Measurements from ENCODE around the gene CGNL1. TPM values are rescaled to one million over a fixed set of nuclear protein-coding genes. Genes with fewer than 3 reads are reported as not detected.

The CGNL1 gene
- total RNA-seq, 2 donors from 2014 or later: 82.6 to 98.0 TPM

DNA sequence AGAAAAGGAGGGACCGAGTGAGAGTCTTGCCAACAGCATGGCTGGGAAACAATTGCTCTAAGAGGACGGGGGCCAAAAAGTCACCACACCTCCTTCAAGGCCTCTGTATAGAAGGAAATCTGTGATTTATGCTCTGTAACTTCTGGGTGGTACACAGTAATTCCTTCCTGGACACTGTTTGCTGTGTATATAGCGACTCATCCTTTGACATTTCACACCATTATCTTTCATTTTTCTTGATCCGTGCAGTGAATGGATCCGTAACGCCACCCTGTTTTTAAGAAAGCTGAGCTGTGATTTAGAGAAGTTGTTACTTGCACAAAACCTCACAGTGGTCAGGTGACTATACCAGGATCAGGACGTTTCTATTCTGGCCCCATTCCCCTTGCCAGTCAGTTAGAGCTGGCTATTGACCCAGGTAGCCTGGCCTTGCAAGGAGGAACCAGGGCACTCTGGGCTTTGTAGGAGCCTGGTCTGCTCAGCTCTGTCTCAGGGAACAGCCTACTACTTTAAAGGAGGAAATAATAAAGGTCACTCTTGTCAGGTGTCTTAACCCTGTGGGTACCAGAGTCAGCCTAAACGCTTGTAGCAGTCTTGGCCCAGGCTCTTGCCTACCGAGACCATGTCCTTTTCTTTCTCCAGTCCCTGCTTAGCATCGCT, 128.9 kb downstream of the CGNL1 start:
- H3K9ac ChIP-seq (ENCODE audit: extremely low read depth, low read length, poor library complexity, severe bottlenecking): no peak overlapping the region

DNA sequence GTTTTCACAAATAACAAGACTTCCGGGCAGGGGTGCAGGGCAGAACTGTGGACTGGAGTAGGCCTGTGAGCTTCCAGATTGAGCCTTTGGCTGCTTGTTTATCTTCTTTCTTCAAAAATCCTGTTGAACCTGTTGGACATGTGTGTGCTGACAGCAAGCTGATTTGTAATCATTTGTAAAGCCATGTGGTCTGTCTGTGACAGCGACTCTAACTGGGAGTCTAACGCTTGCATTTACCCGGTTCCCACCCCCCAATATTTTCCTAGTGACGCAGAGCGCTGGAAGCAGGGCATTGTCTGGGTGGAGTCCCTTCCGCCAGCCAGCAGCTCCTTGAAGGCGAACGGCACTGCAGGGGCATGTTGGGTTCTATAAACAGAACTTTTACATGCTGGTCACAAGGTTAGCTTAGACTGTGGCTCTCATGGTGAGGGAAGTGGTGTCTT, 129.7 kb downstream of the CGNL1 start:
- Mint-ChIP-seq H3K4me1 (peaks cover 74% of the 10 kb centered on the region), H3K4me3 (no peak overlapping the region), H3K36me3 (ENCODE audit: low read depth) (peaks cover 14% of the 10 kb centered on the region), H3K9me3 (no peaks in the 10 kb centered on the region), H3K27me3 (ENCODE audit: insufficient read depth) (no peaks in the 10 kb centered on the region), H3K27ac (peak overlapping the region; percentile 7)
- Histone ChIP-seq H3K4me1 (ENCODE audit: control insufficient read depth, insufficient read depth, low read length) (peaks cover 29% of the 10 kb centered on the region), H3K9me3 (ENCODE audit: control insufficient read depth, low read length) (no peaks in the 10 kb centered on the region), H3K27me3 (ENCODE audit: control insufficient read depth, insufficient read depth, low read length, poor library complexity, severe bottlenecking) (no peaks in the 10 kb centered on the region), H3K27ac (ENCODE audit: low read depth, low read length) (peak overlapping the region; percentile 0), H3K4me3 (ENCODE audit: low read length) (no peak overlapping the region), H3K9ac (ENCODE audit: extremely low read depth, low read length, poor library complexity, severe bottlenecking) (no peak overlapping the region), H3K36me3 (ENCODE audit: control insufficient read depth, insufficient read depth, low read length) (peaks cover 12% of the 10 kb centered on the region)
- TF ChIP-seq, protein P1, sequence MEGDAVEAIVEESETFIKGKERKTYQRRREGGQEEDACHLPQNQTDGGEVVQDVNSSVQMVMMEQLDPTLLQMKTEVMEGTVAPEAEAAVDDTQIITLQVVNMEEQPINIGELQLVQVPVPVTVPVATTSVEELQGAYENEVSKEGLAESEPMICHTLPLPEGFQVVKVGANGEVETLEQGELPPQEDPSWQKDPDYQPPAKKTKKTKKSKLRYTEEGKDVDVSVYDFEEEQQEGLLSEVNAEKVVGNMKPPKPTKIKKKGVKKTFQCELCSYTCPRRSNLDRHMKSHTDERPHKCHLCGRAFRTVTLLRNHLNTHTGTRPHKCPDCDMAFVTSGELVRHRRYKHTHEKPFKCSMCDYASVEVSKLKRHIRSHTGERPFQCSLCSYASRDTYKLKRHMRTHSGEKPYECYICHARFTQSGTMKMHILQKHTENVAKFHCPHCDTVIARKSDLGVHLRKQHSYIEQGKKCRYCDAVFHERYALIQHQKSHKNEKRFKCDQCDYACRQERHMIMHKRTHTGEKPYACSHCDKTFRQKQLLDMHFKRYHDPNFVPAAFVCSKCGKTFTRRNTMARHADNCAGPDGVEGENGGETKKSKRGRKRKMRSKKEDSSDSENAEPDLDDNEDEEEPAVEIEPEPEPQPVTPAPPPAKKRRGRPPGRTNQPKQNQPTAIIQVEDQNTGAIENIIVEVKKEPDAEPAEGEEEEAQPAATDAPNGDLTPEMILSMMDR (conservative IDR thresholded peaks at IDR 0.05): no peak
- WGBS, 2 experiments (ENCODE audit: insufficient coverage in 1 of 2, insufficient read length in 1 of 2): 79 to 89% methylated on average over 4 to 9 of the region's 9 CpGs
- no peak for DNase-seq

More for the DNA sequence above, 128.9 kb downstream of the CGNL1 start:
- no peak for DNase-seq
- WGBS, 2 experiments (ENCODE audit: insufficient coverage in 1 of 2, insufficient read length in 1 of 2): 91 to 94% methylated on average over 9 to 10 of the region's 10 CpGs
- H3K4me3 ChIP-seq (ENCODE audit: low read length): no peak overlapping the region
- Mint-ChIP-seq H3K27ac (peak overlapping the region; percentile 7), H3K27me3 (ENCODE audit: insufficient read depth) (no peaks in the 10 kb centered on the region), H3K4me3 (no peak overlapping the region), H3K4me1 (peaks cover 79% of the 10 kb centered on the region), H3K36me3 (ENCODE audit: low read depth) (peaks cover 14% of the 10 kb centered on the region), H3K9me3 (no peaks in the 10 kb centered on the region)
- TF ChIP-seq, protein P1 (conservative IDR thresholded peaks at IDR 0.05): no peak
- no peak overlapping the region for H3K27ac ChIP-seq (ENCODE audit: low read depth, low read length)
- H3K9me3 ChIP-seq (ENCODE audit: control insufficient read depth, low read length): no peaks in the 10 kb centered on the region
- H3K27me3 ChIP-seq (ENCODE audit: control insufficient read depth, insufficient read depth, low read length, poor library complexity, severe bottlenecking): no peaks in the 10 kb centered on the region
- H3K4me1 ChIP-seq (ENCODE audit: control insufficient read depth, insufficient read depth, low read length): peaks cover 35% of the 10 kb centered on the region
- H3K36me3 ChIP-seq (ENCODE audit: control insufficient read depth, insufficient read depth, low read length): peaks cover 8% of the 10 kb centered on the region

DNA sequence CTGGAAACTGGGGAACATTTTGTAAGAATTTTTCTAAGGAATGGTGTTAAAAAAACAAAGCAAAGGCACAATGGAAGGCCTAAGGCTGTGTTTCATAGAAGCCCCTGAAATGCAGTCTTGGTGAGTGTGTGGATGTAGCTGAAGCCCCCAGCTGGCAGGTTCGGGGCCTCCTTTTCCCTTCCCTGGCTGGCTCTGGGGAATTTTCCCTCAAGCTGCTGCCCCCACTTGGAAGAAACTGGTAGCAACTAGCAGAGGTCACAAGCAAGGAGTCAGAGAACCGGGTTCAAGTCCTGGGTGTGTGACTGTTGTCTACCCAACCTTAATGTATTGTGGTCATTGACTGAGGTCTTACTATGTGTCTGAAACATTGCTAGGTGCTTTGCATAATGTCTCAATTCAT, 130.1 kb downstream of the CGNL1 start:
- peaks cover 14% of the 10 kb centered on the region for H3K36me3 Mint-ChIP-seq (ENCODE audit: low read depth)
- Histone ChIP-seq H3K27me3 (ENCODE audit: control insufficient read depth, insufficient read depth, low read length, poor library complexity, severe bottlenecking) (no peaks in the 10 kb centered on the region), H3K36me3 (ENCODE audit: control insufficient read depth, insufficient read depth, low read length) (peaks cover 17% of the 10 kb centered on the region), H3K9me3 (ENCODE audit: control insufficient read depth, low read length) (no peaks in the 10 kb centered on the region), H3K9ac (ENCODE audit: extremely low read depth, low read length, poor library complexity, severe bottlenecking) (no peak overlapping the region), H3K4me3 (ENCODE audit: low read length) (no peak overlapping the region), H3K27ac (ENCODE audit: low read depth, low read length) (peak overlapping the region; percentile 0), H3K4me1 (ENCODE audit: control insufficient read depth, insufficient read depth, low read length) (peaks cover 25% of the 10 kb centered on the region)
- H3K4me1 Mint-ChIP-seq: peaks cover 72% of the 10 kb centered on the region
- TF ChIP-seq, protein P1 (conservative IDR thresholded peaks at IDR 0.05): peak; percentile 71
- WGBS, 2 experiments (ENCODE audit: insufficient coverage in 1 of 2, insufficient read length in 1 of 2): 77 to 92% methylated on average over 2 of the region's 2 CpGs
- H3K4me3 Mint-ChIP-seq: no peak overlapping the region
- no peaks in the 10 kb centered on the region for H3K9me3 Mint-ChIP-seq
- peak overlapping the region; percentile 7 for H3K27ac Mint-ChIP-seq
- H3K27me3 Mint-ChIP-seq (ENCODE audit: insufficient read depth): no peaks in the 10 kb centered on the region
- DNase-seq: peak; percentile 77

Measured in endodermal cell (in vitro differentiated cells).